Measurements from ENCODE around the gene PLCB4.

DNA sequence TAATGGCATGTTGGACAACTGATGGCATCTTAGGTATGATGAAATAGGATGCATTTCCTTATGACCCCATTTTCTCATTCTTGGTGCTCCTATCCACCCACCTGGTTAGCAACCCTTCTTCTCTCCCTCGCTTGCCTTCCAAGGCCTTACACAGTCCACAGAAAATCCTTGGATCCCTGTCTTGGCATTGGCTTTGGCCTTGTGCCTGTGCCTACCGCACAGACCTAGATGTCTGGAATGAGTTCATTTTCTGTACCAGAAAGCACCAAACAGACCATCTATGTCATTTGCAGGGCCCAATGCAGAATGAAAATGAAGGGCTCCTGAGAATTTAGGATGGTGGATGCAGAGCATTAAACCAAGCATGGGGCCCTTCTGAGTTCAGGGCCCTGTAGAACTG, 346.5 kb downstream of the PLCB4 start:
- TF ChIP-seq, protein P1, sequence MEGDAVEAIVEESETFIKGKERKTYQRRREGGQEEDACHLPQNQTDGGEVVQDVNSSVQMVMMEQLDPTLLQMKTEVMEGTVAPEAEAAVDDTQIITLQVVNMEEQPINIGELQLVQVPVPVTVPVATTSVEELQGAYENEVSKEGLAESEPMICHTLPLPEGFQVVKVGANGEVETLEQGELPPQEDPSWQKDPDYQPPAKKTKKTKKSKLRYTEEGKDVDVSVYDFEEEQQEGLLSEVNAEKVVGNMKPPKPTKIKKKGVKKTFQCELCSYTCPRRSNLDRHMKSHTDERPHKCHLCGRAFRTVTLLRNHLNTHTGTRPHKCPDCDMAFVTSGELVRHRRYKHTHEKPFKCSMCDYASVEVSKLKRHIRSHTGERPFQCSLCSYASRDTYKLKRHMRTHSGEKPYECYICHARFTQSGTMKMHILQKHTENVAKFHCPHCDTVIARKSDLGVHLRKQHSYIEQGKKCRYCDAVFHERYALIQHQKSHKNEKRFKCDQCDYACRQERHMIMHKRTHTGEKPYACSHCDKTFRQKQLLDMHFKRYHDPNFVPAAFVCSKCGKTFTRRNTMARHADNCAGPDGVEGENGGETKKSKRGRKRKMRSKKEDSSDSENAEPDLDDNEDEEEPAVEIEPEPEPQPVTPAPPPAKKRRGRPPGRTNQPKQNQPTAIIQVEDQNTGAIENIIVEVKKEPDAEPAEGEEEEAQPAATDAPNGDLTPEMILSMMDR (IDR thresholded peaks at IDR 0.05) = no peak
- TF ChIP-seq POLR2A (IDR thresholded peaks at IDR 0.05) = no peak
- TF ChIP-seq POLR2AphosphoS5 (IDR thresholded peaks at IDR 0.05; ENCODE audit: insufficient read depth in 1 of 2, low read depth in 1 of 2) = no peak

All from vagina (tissue), 2 donors.